Measurements from ENCODE around the gene DSN1.

DNA sequence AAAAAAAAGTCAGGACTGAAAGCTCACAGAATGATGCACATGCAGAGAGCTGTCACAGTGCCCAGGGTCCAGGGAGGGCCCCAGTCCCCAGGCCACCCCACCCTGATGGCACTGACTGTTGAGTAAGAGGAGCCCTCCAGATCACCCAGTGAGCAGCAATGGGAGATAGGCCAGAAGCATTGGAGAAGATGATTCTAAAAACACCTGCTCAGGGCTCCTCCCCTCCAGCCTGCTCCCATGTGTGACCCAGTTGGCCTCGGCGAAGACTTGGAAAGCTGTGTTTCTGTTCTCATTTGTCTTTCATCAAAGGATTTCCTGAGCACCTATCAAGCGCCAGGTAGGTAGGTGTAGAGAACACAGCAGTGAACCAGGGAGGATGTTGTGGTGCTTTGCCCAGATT is 43.9 kb upstream of the DSN1 start:
- TF ChIP-seq, protein P1, sequence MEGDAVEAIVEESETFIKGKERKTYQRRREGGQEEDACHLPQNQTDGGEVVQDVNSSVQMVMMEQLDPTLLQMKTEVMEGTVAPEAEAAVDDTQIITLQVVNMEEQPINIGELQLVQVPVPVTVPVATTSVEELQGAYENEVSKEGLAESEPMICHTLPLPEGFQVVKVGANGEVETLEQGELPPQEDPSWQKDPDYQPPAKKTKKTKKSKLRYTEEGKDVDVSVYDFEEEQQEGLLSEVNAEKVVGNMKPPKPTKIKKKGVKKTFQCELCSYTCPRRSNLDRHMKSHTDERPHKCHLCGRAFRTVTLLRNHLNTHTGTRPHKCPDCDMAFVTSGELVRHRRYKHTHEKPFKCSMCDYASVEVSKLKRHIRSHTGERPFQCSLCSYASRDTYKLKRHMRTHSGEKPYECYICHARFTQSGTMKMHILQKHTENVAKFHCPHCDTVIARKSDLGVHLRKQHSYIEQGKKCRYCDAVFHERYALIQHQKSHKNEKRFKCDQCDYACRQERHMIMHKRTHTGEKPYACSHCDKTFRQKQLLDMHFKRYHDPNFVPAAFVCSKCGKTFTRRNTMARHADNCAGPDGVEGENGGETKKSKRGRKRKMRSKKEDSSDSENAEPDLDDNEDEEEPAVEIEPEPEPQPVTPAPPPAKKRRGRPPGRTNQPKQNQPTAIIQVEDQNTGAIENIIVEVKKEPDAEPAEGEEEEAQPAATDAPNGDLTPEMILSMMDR (optimal IDR thresholded peaks at IDR 0.05 in 1 of 3, IDR thresholded peaks at IDR 0.05 in 1 of 3, conservative IDR thresholded peaks at IDR 0.05 in 1 of 3; ENCODE audit: extremely low read depth in 1 of 3, insufficient read depth in 2 of 3, low read length in 3 of 3), result no peak
- TF ChIP-seq EZH2 (IDR thresholded peaks at IDR 0.05; ENCODE audit: low read length), result no peak
